Neural cell (in vitro differentiated cells): ENCODE results near the gene ABCA13. TPM values are rescaled to one million over a fixed set of nuclear protein-coding genes. Genes with fewer than 3 reads are reported as not detected.

Experiments used
- H2AFZ ChIP-seq: fragments of 200-600, 300-800 bp; sonication (generic), shearing (Covaris generic); 2 replicates; pipeline ENCODE4 v1.6.0; 2014; ENCODE audit warnings: low read depth, mild to moderate bottlenecking, antibody characterized with exemption, low read length, moderate library complexity
- H3F3A ChIP-seq: fragments of 200-600 bp; shearing (Covaris generic); 2 replicates; pipeline ENCODE4 v1.6.1; 2016; ENCODE audit warnings: mild to moderate bottlenecking, moderate library complexity, mixed read lengths, antibody characterized with exemption, low read length; ENCODE audit not compliant: insufficient read depth, poor library complexity, severe bottlenecking
- H3K27ac ChIP-seq: fragments of 200-600, 300-800 bp; sonication (generic), shearing (Covaris generic); 2 replicates; pipeline ENCODE4 v1.5.1; 2014; ENCODE audit warnings: mild to moderate bottlenecking, low read length, moderate library complexity
- H3K27me3 ChIP-seq: fragments of 300-800, 200-600 bp; sonication (generic), shearing (Covaris generic); 2 replicates; pipeline ENCODE4 v1.6.0; 2014; ENCODE audit warnings: mild to moderate bottlenecking, low read depth, low read length, moderate library complexity; ENCODE audit not compliant: insufficient read depth
- H3K36me3 ChIP-seq: fragments of 300-800, 200-600 bp; sonication (generic), shearing (Covaris generic); 2 replicates; pipeline ENCODE4 v1.5.1; 2014; ENCODE audit warnings: mild to moderate bottlenecking, antibody characterized with exemption, low read length, moderate library complexity; ENCODE audit not compliant: insufficient read depth
- H3K4me2 ChIP-seq: fragments of 300-800, 200-600 bp; sonication (generic), shearing (Covaris generic); 2 replicates; pipeline ENCODE4 v1.6.0; 2014; ENCODE audit warnings: mild to moderate bottlenecking, low read length
- H3K4me3 ChIP-seq: fragments of 300-800, 200-600 bp; sonication (generic), shearing (Covaris generic); 2 replicates; pipeline ENCODE4 v1.5.1; 2014; ENCODE audit warnings: mild to moderate bottlenecking, low read length, moderate library complexity
- H3K79me2 ChIP-seq: fragments of 200-600 bp; shearing (Covaris generic); replicated peaks from 2 replicates; pipeline ENCODE4 v1.6.0; 2014; ENCODE audit warnings: mild to moderate bottlenecking, low read length, moderate library complexity; ENCODE audit not compliant: insufficient read depth
- H3K9ac ChIP-seq: fragments of 300-800, 200-600 bp; sonication (generic), shearing (Covaris generic); 2 replicates; pipeline ENCODE4 v1.6.1; 2016; ENCODE audit warnings: mild to moderate bottlenecking, low read length, mixed read lengths
- H3K9me2 ChIP-seq: fragments of 200-600 bp; shearing (Covaris generic); 2 replicates; pipeline ENCODE4 v1.6.1; 2016; ENCODE audit warnings: mild to moderate bottlenecking, low read length, mixed read lengths; ENCODE audit not compliant: insufficient read depth
- H3K9me3 ChIP-seq: fragments of 200-600, 300-800 bp; sonication (generic), shearing (Covaris generic); 2 replicates; pipeline ENCODE4 v1.6.1; 2016; ENCODE audit warnings: mild to moderate bottlenecking, mixed run types, low read length, moderate library complexity, mixed read lengths
- H4K20me1 ChIP-seq: fragments of 200-600 bp; shearing (Covaris generic); 2 replicates; pipeline ENCODE4 v1.6.1; 2016; ENCODE audit warnings: mild to moderate bottlenecking, mixed run types; ENCODE audit not compliant: insufficient read depth
- CTCF ChIP-seq: fragments of 450-650 bp; IDR thresholded peaks from 2 replicates; pipeline ENCODE4 v1.5.1; 2014; ENCODE audit warnings: antibody characterized with exemption, mild to moderate bottlenecking, moderate library complexity; ENCODE audit not compliant: poor library complexity, severe bottlenecking
- EP300 ChIP-seq: fragments of 450-650 bp; conservative IDR thresholded peaks from 2 replicates; pipeline ENCODE4 v1.6.1; 2014; ENCODE audit warnings: antibody characterized with exemption, mild to moderate bottlenecking, moderate library complexity; ENCODE audit not compliant: poor library complexity, severe bottlenecking
- EZH2 ChIP-seq: fragments of 200-600, 300-800 bp; shearing (Covaris generic), sonication (generic); IDR thresholded peaks from 2 replicates; pipeline ENCODE4 v1.6.1; 2014; ENCODE audit warnings: antibody characterized with exemption, low read length, borderline replicate concordance, mild to moderate bottlenecking; ENCODE audit not compliant: insufficient read depth, poor library complexity, severe bottlenecking
- MXI1 ChIP-seq: fragments of 450-650 bp; conservative IDR thresholded peaks from 2 replicates; pipeline ENCODE4 v1.6.1; 2014; ENCODE audit warnings: antibody characterized with exemption, mild to moderate bottlenecking; ENCODE audit not compliant: poor library complexity, severe bottlenecking
- POLR2AphosphoS5 ChIP-seq: IDR thresholded peaks from 2 replicates; pipeline ENCODE4 v1.6.1; 2012
- RAD21 ChIP-seq: fragments of 450-650 bp; conservative IDR thresholded peaks from 2 replicates; pipeline ENCODE4 v1.6.1; 2014; ENCODE audit warnings: antibody characterized with exemption, mild to moderate bottlenecking, moderate library complexity
- SMC3 ChIP-seq: fragments of 450-650 bp; conservative IDR thresholded peaks from 2 replicates; pipeline ENCODE4 v1.6.1; 2014; ENCODE audit warnings: antibody characterized with exemption, mild to moderate bottlenecking, moderate library complexity; ENCODE audit not compliant: poor library complexity
- TAF1 ChIP-seq: IDR thresholded peaks from 2 replicates; pipeline ENCODE4 v1.6.1; 2012; ENCODE audit warnings: low read depth
- polyA plus RNA-seq: library from polyadenylated mRNA; depleted of rRNA; stranded (reverse); fragments of >200 nt; gene quantifications from 2 replicates; pipeline ENCODE4 v1.2.3, GENCODE V29; 2014
- TF ChIP-seq, protein P1 (sequence below): IDR thresholded peaks from 2 replicates; pipeline ENCODE4 v1.6.1; 2012; ENCODE audit warnings: borderline replicate concordance

The ABCA13 gene
- polyA plus RNA-seq, 1 donor from 2014 or later = 0.20 TPM

- Histone ChIP-seq H3K9ac (no peak overlapping the region), H2AFZ (no peak overlapping the region), H3K27ac (no peak overlapping the region), H3F3A (no peaks in the 10 kb centered on the region), H3K27me3 (no peaks in the 10 kb centered on the region), H3K36me3 (no peaks in the 10 kb centered on the region), H3K9me3 (no peaks in the 10 kb centered on the region), H4K20me1 (no peaks in the 10 kb centered on the region), H3K4me3 (no peak overlapping the region), H3K9me2 (no peaks in the 10 kb centered on the region), H3K4me2 (no peak overlapping the region), H3K79me2 (no peaks in the 10 kb centered on the region)
- TF ChIP-seq, protein P1, sequence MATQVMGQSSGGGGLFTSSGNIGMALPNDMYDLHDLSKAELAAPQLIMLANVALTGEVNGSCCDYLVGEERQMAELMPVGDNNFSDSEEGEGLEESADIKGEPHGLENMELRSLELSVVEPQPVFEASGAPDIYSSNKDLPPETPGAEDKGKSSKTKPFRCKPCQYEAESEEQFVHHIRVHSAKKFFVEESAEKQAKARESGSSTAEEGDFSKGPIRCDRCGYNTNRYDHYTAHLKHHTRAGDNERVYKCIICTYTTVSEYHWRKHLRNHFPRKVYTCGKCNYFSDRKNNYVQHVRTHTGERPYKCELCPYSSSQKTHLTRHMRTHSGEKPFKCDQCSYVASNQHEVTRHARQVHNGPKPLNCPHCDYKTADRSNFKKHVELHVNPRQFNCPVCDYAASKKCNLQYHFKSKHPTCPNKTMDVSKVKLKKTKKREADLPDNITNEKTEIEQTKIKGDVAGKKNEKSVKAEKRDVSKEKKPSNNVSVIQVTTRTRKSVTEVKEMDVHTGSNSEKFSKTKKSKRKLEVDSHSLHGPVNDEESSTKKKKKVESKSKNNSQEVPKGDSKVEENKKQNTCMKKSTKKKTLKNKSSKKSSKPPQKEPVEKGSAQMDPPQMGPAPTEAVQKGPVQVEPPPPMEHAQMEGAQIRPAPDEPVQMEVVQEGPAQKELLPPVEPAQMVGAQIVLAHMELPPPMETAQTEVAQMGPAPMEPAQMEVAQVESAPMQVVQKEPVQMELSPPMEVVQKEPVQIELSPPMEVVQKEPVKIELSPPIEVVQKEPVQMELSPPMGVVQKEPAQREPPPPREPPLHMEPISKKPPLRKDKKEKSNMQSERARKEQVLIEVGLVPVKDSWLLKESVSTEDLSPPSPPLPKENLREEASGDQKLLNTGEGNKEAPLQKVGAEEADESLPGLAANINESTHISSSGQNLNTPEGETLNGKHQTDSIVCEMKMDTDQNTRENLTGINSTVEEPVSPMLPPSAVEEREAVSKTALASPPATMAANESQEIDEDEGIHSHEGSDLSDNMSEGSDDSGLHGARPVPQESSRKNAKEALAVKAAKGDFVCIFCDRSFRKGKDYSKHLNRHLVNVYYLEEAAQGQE = no peak
- TF ChIP-seq POLR2AphosphoS5 (no peak), RAD21 (no peak), EP300 (no peak), CTCF (no peak), TAF1 (no peak), MXI1 (no peak), SMC3 (no peak), EZH2 (no peak)
Measured at GRCh38 chr7:48427671-48428070, 256.4 kb downstream of the ABCA13 start.

- Histone ChIP-seq H3K27ac (no peak overlapping the region), H2AFZ (no peak overlapping the region), H4K20me1 (no peaks in the 10 kb centered on the region), H3K9ac (no peak overlapping the region), H3K4me2 (no peak overlapping the region), H3K79me2 (no peaks in the 10 kb centered on the region), H3K27me3 (no peaks in the 10 kb centered on the region), H3K36me3 (no peaks in the 10 kb centered on the region), H3F3A (no peaks in the 10 kb centered on the region), H3K9me2 (no peaks in the 10 kb centered on the region), H3K4me3 (no peak overlapping the region), H3K9me3 (no peaks in the 10 kb centered on the region)
- TF ChIP-seq RAD21 (no peak), TAF1 (no peak), POLR2AphosphoS5 (no peak)
- TF ChIP-seq, protein P1 = no peak
Measured at GRCh38 chr7:48428091-48428684, 256.9 kb downstream of the ABCA13 start.
